Brain pericyte (primary cell): Measurements from ENCODE around the gene MPP7.

Source experiments
- DNase-seq: peaks from one replicate; pipeline ENCODE4 v3.0.0-alpha.2; 2012; ENCODE audit warnings: low read depth, low spot score

Gene MPP7

GRCh38 chr10:28269842-28270456, 32.9 kb downstream of the MPP7 start:
- DNase-seq: no peak

DNA sequence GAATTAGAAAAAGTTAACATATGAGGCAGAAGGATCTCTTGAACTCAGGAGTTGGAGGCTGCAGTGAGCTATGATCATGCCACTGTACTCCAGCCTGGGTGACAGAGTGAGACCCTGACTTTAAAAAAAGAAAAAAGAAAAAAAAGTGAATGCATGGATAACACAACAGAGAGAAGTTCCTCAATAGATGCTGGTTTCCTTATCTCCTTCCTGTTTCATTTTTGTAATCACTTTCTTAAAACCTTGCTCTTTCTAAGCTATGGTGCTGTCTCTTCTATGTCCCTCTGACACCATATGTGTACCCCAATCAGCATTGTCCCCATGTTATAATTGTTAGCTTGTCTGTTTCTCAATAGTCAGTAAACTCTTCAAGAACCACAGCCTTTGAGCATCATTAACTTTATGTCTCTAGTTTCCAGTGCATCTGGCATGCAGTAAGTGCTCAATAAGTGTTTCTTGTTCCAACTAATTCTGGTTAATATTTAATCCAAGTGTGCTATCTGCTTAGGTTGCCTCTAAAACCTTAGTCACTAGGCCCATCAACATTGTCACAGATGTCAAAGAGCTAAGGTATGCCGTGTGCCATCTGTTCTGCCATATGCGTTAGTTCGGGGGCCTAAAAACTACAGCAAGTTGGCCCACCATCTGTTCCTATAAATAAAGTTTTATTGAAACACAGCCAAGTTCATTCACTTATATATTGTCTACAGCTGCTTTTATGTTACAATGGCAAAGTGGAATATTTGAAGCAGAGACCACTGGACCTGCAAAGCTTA, 36.2 kb downstream of the MPP7 start:
- DNase-seq: no peak

- DNase-seq: no peak
These were observed 39.6 kb downstream of the MPP7 start for GRCh38 chr10:28263136-28263857.

- DNase-seq: no peak
These were observed 46.1 kb downstream of the MPP7 start for GRCh38 chr10:28256776-28257175.

GRCh38 chr10:28254290-28254985, 48.4 kb downstream of the MPP7 start:
- DNase-seq: no peak

- no peak for DNase-seq
These were observed 49.6 kb downstream of the MPP7 start for GRCh38 chr10:28253169-28253785.
